A549 (cell line): ENCODE results near the gene PLA1A.

Experiments
- CEBPB ChIP-seq, 2 experiments: fragments of >200 bp in 1 of 2; sonication (Bioruptor Twin) in 1 of 2; formaldehyde crosslinking in 1 of 2; IDR thresholded peaks; 2 replicates each; pipeline ENCODE4 v1.6.1; 2012 to 2016
- EHMT2 ChIP-seq: fragments of 200-600 bp; sonication (generic); IDR thresholded peaks from 2 replicates; pipeline ENCODE4 v1.6.1; 2016; ENCODE audit warnings: antibody characterized with exemption, low read depth, mild to moderate bottlenecking, moderate library complexity
- HEYL ChIP-seq: fragments of 250-450 bp; sonication (Bioruptor Pico); IDR thresholded peaks from 2 replicates; pipeline ENCODE4 v1.8.0; 2021; ENCODE audit warnings: mild to moderate bottlenecking, moderate library complexity
- HOXA7 ChIP-seq: fragments of 250-450 bp; sonication (Bioruptor Pico); IDR thresholded peaks from 2 replicates; pipeline ENCODE4 v1.5.0; 2020; ENCODE audit warnings: mild to moderate bottlenecking, moderate library complexity
- JUN ChIP-seq, 2 experiments: fragments of >200 bp; sonication (Bioruptor Twin); formaldehyde crosslinking; IDR thresholded peaks; 2 replicates in 1 of 2; 3 replicates in 1 of 2; pipeline ENCODE4 v1.6.1; 2016 to 2017
- POLR2A ChIP-seq: IDR thresholded peaks from 2 replicates; pipeline ENCODE4 v1.6.1; 2012; ENCODE audit warnings: mild to moderate bottlenecking, low read length
- RFX5 ChIP-seq: fragments of 450-650 bp; IDR thresholded peaks from 2 replicates; pipeline ENCODE4 v1.7.1; 2014; ENCODE audit warnings: antibody characterized with exemption, mild to moderate bottlenecking, moderate library complexity
- RNF2 ChIP-seq: fragments of 200-600 bp; sonication (generic); IDR thresholded peaks from 2 replicates; pipeline ENCODE4 v1.6.1; 2016; ENCODE audit warnings: low read depth, mild to moderate bottlenecking, antibody characterized with exemption, moderate library complexity, borderline replicate concordance
- SMC3 ChIP-seq: fragments of >200 bp; sonication (Bioruptor Twin); formaldehyde crosslinking; IDR thresholded peaks from 3 replicates; pipeline ENCODE4 v1.6.1; 2018; ENCODE audit warnings: inconsistent platforms
- TF ChIP-seq, protein P1 (sequence below): fragments of >200 bp; sonication (Bioruptor Twin); formaldehyde crosslinking; IDR thresholded peaks from 3 replicates; pipeline ENCODE4 v1.5.1; 2016
- TF ChIP-seq, protein P2 (sequence below): fragments of 200-600 bp; sonication (generic); IDR thresholded peaks from 2 replicates; pipeline ENCODE4 v1.6.1; 2016; ENCODE audit warnings: antibody characterized with exemption, mild to moderate bottlenecking, moderate library complexity
- TF ChIP-seq, protein P3 (sequence below): IDR thresholded peaks from 2 replicates; pipeline ENCODE4 v1.6.1; 2012
- TF ChIP-seq, protein P4 (sequence below): fragments of 250-450 bp; sonication (Bioruptor Pico); IDR thresholded peaks from 2 replicates; pipeline ENCODE4 v1.5.0; 2021; ENCODE audit warnings: mild to moderate bottlenecking, moderate library complexity, borderline replicate concordance
- TF ChIP-seq, protein P5 (sequence below): fragments of >200 bp; sonication (Bioruptor Twin); formaldehyde crosslinking; IDR thresholded peaks from 3 replicates; pipeline ENCODE4 v1.6.1; 2016

DNA sequence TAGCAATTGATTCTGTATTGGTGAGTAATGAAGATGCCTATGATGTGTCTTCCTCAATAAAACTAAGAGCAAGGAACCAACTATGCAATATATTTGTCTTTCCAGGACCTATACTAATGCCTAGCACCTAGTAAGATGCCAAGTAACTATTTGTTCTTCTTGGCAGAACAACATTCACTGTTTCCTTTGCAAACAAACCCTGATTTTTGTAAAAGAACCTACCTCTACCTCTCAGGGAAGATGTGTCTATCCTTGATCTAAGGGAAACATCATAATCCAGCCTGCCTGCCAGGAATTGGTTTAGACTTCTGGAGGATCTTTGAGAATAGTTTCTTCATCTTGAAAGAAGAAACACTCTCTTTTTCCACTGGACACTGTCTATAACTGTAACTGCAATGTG lies 22.2 kb upstream of the PLA1A start:
- TF ChIP-seq HEYL (CRISPR knock-in tag): no peak
- TF ChIP-seq JUN (IDR thresholded peaks at IDR 0.05): no peak
- no peak for TF ChIP-seq CEBPB (IDR thresholded peaks at IDR 0.05)
- TF ChIP-seq HOXA7: no peak
- TF ChIP-seq, protein P1, sequence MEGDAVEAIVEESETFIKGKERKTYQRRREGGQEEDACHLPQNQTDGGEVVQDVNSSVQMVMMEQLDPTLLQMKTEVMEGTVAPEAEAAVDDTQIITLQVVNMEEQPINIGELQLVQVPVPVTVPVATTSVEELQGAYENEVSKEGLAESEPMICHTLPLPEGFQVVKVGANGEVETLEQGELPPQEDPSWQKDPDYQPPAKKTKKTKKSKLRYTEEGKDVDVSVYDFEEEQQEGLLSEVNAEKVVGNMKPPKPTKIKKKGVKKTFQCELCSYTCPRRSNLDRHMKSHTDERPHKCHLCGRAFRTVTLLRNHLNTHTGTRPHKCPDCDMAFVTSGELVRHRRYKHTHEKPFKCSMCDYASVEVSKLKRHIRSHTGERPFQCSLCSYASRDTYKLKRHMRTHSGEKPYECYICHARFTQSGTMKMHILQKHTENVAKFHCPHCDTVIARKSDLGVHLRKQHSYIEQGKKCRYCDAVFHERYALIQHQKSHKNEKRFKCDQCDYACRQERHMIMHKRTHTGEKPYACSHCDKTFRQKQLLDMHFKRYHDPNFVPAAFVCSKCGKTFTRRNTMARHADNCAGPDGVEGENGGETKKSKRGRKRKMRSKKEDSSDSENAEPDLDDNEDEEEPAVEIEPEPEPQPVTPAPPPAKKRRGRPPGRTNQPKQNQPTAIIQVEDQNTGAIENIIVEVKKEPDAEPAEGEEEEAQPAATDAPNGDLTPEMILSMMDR: no peak
- TF ChIP-seq, protein P2, sequence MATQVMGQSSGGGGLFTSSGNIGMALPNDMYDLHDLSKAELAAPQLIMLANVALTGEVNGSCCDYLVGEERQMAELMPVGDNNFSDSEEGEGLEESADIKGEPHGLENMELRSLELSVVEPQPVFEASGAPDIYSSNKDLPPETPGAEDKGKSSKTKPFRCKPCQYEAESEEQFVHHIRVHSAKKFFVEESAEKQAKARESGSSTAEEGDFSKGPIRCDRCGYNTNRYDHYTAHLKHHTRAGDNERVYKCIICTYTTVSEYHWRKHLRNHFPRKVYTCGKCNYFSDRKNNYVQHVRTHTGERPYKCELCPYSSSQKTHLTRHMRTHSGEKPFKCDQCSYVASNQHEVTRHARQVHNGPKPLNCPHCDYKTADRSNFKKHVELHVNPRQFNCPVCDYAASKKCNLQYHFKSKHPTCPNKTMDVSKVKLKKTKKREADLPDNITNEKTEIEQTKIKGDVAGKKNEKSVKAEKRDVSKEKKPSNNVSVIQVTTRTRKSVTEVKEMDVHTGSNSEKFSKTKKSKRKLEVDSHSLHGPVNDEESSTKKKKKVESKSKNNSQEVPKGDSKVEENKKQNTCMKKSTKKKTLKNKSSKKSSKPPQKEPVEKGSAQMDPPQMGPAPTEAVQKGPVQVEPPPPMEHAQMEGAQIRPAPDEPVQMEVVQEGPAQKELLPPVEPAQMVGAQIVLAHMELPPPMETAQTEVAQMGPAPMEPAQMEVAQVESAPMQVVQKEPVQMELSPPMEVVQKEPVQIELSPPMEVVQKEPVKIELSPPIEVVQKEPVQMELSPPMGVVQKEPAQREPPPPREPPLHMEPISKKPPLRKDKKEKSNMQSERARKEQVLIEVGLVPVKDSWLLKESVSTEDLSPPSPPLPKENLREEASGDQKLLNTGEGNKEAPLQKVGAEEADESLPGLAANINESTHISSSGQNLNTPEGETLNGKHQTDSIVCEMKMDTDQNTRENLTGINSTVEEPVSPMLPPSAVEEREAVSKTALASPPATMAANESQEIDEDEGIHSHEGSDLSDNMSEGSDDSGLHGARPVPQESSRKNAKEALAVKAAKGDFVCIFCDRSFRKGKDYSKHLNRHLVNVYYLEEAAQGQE: no peak
- TF ChIP-seq, protein P3, sequence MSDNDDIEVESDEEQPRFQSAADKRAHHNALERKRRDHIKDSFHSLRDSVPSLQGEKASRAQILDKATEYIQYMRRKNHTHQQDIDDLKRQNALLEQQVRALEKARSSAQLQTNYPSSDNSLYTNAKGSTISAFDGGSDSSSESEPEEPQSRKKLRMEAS: no peak
- no peak for TF ChIP-seq RNF2
- no peak for TF ChIP-seq RFX5
- TF ChIP-seq SMC3: no peak
- TF ChIP-seq, protein P4, sequence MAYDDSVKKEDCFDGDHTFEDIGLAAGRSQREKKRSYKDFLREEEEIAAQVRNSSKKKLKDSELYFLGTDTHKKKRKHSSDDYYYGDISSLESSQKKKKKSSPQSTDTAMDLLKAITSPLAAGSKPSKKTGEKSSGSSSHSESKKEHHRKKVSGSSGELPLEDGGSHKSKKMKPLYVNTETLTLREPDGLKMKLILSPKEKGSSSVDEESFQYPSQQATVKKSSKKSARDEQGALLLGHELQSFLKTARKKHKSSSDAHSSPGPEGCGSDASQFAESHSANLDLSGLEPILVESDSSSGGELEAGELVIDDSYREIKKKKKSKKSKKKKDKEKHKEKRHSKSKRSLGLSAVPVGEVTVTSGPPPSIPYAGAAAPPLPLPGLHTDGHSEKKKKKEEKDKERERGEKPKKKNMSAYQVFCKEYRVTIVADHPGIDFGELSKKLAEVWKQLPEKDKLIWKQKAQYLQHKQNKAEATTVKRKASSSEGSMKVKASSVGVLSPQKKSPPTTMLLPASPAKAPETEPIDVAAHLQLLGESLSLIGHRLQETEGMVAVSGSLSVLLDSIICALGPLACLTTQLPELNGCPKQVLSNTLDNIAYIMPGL: no peak
- TF ChIP-seq EHMT2: no peak
- TF ChIP-seq, protein P5, sequence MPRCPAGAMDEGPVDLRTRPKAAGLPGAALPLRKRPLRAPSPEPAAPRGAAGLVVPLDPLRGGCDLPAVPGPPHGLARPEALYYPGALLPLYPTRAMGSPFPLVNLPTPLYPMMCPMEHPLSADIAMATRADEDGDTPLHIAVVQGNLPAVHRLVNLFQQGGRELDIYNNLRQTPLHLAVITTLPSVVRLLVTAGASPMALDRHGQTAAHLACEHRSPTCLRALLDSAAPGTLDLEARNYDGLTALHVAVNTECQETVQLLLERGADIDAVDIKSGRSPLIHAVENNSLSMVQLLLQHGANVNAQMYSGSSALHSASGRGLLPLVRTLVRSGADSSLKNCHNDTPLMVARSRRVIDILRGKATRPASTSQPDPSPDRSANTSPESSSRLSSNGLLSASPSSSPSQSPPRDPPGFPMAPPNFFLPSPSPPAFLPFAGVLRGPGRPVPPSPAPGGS: no peak
- TF ChIP-seq POLR2A: no peak
